ENCODE results near the gene MACROH2A1.

The MACROH2A1 gene

DNA sequence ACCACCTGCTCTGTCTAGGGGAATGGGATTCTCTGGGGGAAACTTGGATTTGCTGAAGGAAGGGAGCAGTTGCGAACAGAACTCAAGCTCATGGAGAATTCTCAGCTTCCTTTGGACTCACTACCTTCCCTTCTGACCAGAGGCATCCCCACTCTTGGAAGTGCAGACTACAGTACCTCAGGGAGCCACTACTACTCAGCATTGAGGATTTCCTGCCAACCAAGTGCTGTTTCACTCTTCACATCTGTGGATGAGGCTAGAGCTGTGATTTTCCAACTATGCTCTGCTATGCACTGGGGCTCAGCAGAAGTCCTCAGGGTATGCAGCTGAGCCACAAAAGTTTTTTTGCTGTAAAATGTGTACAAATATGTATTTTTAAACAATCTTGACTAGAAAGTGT is 43.9 kb downstream of the MACROH2A1 start:
- no peak for DNase-seq (ENCODE audit: low read depth in 2 of 2)

- no peak for DNase-seq (ENCODE audit: low read depth in 2 of 2)
These were observed 44.9 kb downstream of the MACROH2A1 start for GRCh38 chr5:135353952-135354721.

DNA sequence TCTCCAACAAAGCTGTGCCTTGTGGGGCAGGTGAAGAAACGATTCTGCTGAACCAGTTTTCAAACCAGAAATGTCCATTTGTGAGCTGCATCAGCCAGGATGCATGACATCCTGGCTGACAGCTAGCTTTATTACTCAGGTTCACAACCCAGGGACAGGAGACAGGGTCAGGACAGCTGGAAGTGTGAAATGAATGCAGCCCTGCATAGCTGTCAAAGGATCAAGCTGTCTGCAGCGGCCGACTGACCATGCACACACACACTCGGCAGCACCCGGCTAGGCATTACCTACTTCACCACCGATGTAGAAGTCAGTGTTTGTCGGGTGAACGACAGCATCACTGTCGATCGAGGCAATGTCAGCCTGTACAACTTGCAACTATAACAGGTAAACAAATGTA is 48.5 kb downstream of the MACROH2A1 start:
- no peak for DNase-seq (ENCODE audit: low read depth in 2 of 2)

- DNase-seq (ENCODE audit: low read depth in 2 of 2) = no peak
These were observed 49.1 kb downstream of the MACROH2A1 start for GRCh38 chr5:135349886-135350285.

GRCh38 chr5:135349451-135349850 is 49.6 kb downstream of the MACROH2A1 start:
- no peak for DNase-seq (ENCODE audit: low read depth in 2 of 2)

DNA sequence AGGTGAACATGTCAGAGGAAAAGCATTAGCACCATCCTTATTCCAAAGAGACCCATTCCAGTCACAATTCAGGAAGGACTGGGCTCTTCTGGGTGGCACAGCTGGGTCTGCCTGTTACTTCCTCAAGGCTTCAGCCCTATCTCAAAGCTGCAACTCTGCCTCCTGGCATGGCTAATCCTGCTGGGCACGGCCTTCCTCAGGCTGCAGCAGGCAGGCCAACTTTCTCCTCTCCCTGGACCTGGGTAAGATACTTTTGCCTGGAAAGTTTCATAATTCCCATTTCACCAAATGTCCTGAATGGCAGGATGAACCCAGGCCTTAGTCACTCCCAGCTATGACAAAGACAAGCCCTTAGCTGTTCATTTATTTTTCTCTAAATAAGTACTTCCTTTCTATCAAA is 50.1 kb downstream of the MACROH2A1 start:
- no peak for DNase-seq (ENCODE audit: low read depth in 2 of 2)

GRCh38 chr5:135347392-135347791 is 51.6 kb downstream of the MACROH2A1 start:
- DNase-seq (ENCODE audit: low read depth in 2 of 2) = no peak

- no peak for DNase-seq (ENCODE audit: low read depth in 2 of 2)
These were observed 52.9 kb downstream of the MACROH2A1 start for GRCh38 chr5:135345956-135346731.

- no peak for DNase-seq (ENCODE audit: low read depth in 2 of 2)
These were observed 54.7 kb downstream of the MACROH2A1 start for GRCh38 chr5:135344349-135344748.

DNA sequence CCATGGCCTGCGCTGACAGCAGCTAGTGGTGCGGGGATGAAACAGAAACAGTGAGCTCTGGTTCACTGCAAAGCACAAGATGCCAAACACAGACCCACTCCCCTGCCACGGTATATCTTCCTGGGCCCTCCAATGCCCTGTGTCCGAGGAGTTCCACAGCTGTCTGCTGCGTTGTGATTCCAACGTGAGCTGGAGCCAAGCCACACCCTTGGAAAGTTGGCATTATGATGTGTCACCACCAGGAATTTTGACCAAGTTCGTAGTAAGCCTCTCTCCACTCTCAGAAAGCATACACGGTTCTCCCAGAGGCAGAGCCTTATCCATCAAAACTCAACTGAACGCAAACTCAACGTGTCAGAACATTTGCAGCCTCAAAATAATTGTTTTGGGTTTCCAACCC is 55.6 kb downstream of the MACROH2A1 start:
- no peak for DNase-seq (ENCODE audit: low read depth in 2 of 2)

DNA sequence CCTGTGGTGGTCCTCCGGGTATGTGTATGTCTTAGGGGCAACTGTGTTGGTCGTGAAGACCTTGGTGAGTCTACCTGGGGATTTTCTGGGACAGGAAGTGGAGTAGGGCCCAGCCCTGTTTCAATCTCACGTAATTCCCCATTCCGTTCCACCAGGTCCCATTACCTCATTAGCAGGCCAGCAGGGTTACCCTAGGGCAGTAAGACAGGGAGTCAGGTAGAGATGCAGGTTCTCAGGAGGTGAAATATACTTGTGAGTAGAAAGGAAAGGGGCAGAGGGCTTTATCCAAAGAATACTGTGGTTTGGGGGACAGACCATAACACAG is 56.5 kb downstream of the MACROH2A1 start:
- no peak for DNase-seq (ENCODE audit: low read depth in 2 of 2)

DNA sequence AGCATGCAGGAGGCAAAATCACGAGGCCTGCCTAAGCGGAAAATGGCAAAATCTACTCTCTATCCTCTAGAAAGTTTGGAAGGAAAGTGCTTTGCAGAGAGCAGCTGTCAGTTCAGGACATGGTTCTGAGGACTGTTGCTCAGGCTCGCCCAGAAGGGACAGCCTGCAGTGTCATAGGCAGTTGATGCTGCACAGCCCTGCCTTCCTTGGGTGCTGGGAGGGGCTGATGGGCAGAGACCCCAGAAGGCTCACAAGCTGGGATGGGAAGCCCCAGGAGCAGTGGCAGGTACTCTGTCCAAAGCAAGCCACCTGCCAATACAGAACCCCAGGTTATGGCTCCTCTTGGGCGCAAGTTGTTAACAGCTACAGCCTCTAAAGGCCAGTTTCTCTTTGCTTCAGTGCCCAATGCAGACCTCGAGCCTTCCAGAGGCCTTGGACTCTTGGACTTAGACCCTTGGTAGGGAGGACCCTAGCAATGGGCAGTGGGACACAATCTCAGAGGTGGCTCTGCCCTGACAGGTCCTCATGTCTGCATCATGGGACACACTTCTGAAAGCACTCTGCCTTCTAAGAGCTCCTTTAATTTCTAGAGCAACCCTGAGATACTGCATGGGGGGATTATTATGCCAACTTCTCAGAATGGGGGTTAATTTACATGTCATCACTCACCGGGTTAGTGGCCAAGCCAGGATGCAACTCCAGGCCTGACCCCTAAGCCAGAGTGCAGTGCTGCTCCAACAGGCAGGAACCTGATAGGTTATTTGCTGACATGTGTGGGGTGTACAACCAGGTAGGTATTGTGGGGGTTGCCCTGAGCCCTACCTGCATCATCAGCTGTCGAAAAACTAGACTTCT is 57.1 kb downstream of the MACROH2A1 start:
- no peak for DNase-seq (ENCODE audit: low read depth in 2 of 2)

DNA sequence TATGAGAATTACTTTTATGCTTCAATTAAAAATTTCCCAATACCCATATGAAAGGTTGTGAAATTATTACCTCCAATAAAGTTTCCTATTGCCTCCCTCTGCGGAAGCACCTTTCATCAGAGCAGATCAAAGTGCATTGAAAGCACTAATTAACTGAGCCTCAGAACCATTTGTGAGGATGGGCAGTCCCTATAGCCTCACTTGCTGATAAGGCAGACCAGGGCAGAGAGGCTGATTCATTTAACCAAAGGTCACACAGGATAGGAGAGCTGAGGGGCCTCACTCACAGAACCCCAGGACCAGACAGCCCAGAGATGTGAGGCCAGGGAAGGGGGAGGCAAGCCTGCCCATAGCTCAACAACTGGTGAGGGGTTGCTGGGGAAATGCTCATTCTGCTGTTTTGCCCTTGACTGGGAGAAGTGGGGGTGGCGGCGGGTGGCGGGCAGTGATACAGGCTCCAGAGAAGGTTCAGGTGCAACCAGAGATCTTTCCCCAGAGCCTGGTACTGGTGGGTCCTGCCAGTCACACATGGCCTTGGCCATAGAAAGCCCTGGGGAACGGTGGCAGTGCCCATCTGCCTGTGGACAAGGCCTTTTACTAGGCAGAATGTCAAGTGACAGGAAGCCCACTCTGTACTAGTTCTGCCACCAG is 57.9 kb downstream of the MACROH2A1 start:
- no peak for DNase-seq (ENCODE audit: low read depth in 2 of 2)

GRCh38 chr5:135340568-135340967 is 58.5 kb downstream of the MACROH2A1 start:
- DNase-seq (ENCODE audit: low read depth in 2 of 2) = no peak

DNA sequence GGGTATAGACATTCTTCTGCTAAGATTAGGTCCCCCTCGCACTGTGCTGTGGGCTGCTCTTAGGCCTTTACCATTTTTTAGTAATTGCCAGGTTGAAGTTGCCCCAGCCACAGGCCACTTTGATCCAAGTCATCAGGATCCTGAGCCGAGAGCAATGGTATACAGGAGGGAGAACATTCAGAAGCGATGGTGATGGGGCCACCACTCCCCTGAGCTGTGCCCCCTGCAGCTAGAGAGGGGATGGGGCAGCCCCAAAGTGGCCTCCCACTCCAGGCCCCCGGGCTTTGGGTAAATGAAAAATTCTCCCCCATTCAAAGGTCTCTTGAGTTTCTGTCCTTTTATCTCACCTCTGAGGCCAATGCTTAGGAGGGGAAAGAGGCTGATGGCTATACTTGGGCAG is 59.4 kb downstream of the MACROH2A1 start:
- DNase-seq (ENCODE audit: low read depth in 2 of 2) = no peak

DNA sequence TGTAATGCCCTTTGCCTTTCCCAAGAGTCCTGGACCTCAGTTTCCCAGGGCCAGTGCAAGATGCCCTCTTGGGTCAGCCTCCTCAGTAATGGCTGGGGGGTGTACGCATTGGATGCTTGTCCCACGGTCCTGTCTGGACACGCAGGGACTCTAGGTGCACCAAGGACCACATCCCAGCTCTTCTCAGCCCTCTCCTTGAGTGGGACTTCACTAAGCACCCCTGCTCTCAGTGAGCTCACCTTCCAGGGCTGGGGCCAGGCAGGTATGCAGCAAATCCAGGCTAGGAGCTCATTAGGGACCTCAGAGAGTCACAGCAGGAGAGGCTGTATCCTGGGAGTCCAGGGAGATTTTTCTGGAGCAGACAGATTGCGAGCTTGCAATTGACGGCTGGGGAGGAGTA is 59.8 kb downstream of the MACROH2A1 start:
- DNase-seq (ENCODE audit: low read depth in 2 of 2) = no peak

DNA sequence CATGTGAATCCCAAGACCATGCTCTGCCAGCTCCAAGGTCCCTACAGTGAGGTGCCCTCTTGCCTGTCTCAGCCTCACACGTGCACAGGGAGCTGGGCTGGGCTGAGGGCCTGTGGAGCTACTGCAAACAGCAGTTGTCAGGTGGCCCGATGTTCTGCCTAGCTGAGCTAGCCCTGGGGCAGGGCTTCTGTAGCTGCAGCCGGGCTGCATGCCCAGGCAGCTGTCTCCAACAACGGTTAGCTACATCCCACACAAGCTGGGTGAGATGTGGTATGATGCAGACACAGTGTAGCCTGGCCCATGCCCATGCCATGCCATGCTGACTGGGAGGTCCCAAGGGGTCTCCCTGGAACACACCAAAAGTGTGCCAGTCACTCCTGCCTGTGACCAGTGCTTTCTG is 62.0 kb downstream of the MACROH2A1 start:
- no peak for DNase-seq (ENCODE audit: low read depth in 2 of 2)

- DNase-seq (ENCODE audit: low read depth in 2 of 2) = no peak
These were observed 63.8 kb downstream of the MACROH2A1 start for GRCh38 chr5:135335031-135335828.

DNA sequence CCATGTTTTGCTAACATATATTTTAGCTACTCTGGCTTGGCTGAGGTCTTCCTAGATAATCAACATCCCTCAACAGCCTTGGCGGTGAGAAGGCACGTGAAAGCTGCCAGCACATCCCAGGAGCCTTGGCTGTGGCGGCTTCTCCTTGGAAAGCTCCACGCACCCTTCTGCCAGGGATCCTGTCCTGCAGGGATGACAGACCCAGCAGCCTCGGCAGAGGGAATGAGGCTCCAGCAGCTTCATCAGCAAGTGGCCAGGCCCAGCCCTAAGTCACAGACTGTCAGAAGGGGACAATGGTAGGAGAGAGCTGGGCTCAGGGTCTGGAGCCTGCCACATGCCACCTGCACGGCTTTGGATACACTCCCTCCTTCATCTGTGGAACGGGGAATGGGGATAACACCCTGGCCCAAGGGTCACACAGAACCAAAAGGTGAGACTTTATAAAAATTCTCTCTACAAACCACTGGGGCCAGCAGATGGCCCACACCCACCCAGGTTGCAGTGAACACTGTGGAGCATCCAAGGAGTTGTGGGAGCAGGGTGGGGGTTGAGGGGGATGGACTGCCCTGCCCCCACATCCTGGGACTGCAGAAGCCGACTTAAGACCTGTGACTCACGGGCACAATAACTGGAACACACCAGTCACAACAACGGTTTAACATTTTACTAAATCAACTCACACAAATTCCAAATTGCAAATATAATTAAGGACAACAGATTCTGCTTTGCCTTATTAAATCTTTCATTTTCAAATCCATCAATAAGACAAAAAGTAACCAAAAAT is 65.1 kb downstream of the MACROH2A1 start:
- DNase-seq (ENCODE audit: low read depth in 2 of 2) = no peak

DNA sequence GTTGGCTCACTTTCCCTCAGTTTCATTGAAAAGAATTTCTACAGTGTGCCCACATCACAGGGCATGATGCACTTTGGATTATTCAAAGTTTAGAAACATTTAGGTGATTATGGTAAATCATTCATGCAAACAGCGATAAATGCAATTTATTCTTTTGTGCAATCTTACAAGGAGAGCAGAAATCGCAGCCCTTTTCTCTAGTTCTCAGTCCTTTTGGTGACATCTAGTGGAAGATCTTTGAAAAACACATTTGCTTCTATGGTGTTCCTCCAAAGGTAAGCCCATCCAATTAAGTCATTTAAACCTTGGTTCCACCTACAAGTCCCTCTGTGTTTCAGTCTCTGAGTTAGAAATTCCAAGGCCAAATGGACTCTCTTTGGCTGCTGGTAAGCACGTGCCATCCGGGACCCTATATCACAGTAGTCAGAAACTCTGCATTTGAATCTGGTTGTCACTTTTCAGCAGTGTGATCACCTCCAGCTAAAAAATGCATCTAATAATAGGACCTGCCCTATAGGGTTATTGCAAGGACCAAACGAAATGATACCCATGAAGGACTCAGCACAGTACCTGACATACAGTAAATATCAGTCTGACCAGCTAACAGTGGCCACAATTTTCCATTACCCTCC is 66.4 kb downstream of the MACROH2A1 start:
- no peak for DNase-seq (ENCODE audit: low read depth in 2 of 2)
